DND-41 (cell line): ENCODE measurements around the gene NTM.
"Not testable (repeated sequence)": the region's sequence is repeated elsewhere in the genome, so short reads cannot be mapped to it uniquely, and the experiment has no call there.

Experiments used
- ATAC-seq: fragments of 200-7000 bp; cut with Tn5 transposase; 3 replicates; pipeline ENCODE4 v1.9.1; 2021; ENCODE audit warnings: low read depth; ENCODE audit not compliant: insufficient read depth
- DNase-seq: peaks from one replicate; pipeline ENCODE4 v3.0.0-alpha.2; 2020
- H2AFZ ChIP-seq: 2 replicates; pipeline ENCODE4 v1.6.0; 2012; ENCODE audit warnings: low read depth, low read length
- H3K27ac ChIP-seq: 2 replicates; pipeline ENCODE4 v1.5.1; 2012; ENCODE audit warnings: low read length, inconsistent platforms
- H3K27me3 ChIP-seq: fragments of 200-600 bp; sonication (generic); 2 replicates; pipeline ENCODE4 v1.6.0; 2012; ENCODE audit warnings: low read length, mild to moderate bottlenecking, inconsistent platforms; ENCODE audit not compliant: insufficient read depth, poor library complexity
- H3K36me3 ChIP-seq: 2 replicates; pipeline ENCODE4 v1.5.1; 2012; ENCODE audit warnings: low read length, inconsistent platforms; ENCODE audit not compliant: insufficient read depth
- H3K4me1 ChIP-seq: 2 replicates; pipeline ENCODE4 v1.5.1; 2012; ENCODE audit warnings: mild to moderate bottlenecking, low read length; ENCODE audit not compliant: insufficient read depth
- H3K4me2 ChIP-seq: 2 replicates; pipeline ENCODE4 v1.6.0; 2012; ENCODE audit warnings: mild to moderate bottlenecking, moderate library complexity, low read length, inconsistent platforms; ENCODE audit not compliant: insufficient read depth
- H3K4me3 ChIP-seq, 2 experiments: fragments of 200-600 bp in 1 of 2; shearing (Covaris generic) in 1 of 2; 2 replicates each; pipeline ENCODE4 v1.5.1; 2012 to 2016; ENCODE audit warnings: inconsistent platforms in 2 of 2, low read length in 2 of 2, mild to moderate bottlenecking in 2 of 2, low read depth in 1 of 2, moderate library complexity in 1 of 2
- H3K79me2 ChIP-seq: 2 replicates; pipeline ENCODE4 v1.6.0; 2012; ENCODE audit warnings: low read length, inconsistent platforms; ENCODE audit not compliant: insufficient read depth
- H3K9ac ChIP-seq: 2 replicates; pipeline ENCODE4 v1.6.0; 2012; ENCODE audit warnings: low read depth, mild to moderate bottlenecking, inconsistent platforms, low read length, moderate library complexity
- H3K9me3 ChIP-seq: 2 replicates; pipeline ENCODE4 v1.5.1; 2012; ENCODE audit warnings: low read length, moderate library complexity, mild to moderate bottlenecking, inconsistent platforms; ENCODE audit not compliant: insufficient read depth, severe bottlenecking
- H4K20me1 ChIP-seq: 2 replicates; pipeline ENCODE4 v1.6.0; 2012; ENCODE audit warnings: low read length; ENCODE audit not compliant: insufficient read depth
- CTCF ChIP-seq: IDR thresholded peaks from 2 replicates; pipeline ENCODE4 v1.5.1; 2012; ENCODE audit warnings: borderline replicate concordance, low read length, moderate library complexity, mild to moderate bottlenecking; ENCODE audit not compliant: poor library complexity, severe bottlenecking; ENCODE audit errors: extremely low read depth
- EZH2 ChIP-seq: IDR thresholded peaks from 3 replicates; pipeline ENCODE4 v1.6.1; 2012; ENCODE audit warnings: borderline replicate concordance, low read depth, mild to moderate bottlenecking, moderate library complexity, low read length, inconsistent platforms; ENCODE audit not compliant: severe bottlenecking

NTM gene

GRCh38 chr11:131678658-131679340, 308.4 kb downstream of the NTM start:
- Histone ChIP-seq H2AFZ (no peak overlapping the region), H3K27ac (no peak overlapping the region), H3K4me3 (no peak overlapping the region), H3K27me3 (peaks cover 3% of the 10 kb centered on the region), H3K79me2 (no peaks in the 10 kb centered on the region), H3K4me2 (no peak overlapping the region), H3K9me3 (no peaks in the 10 kb centered on the region), H3K4me1 (no peaks in the 10 kb centered on the region), H3K9ac (no peak overlapping the region), H4K20me1 (no peaks in the 10 kb centered on the region; the same call in none of the 2 replicates), H3K36me3 (no peaks in the 10 kb centered on the region)
- no peak for TF ChIP-seq CTCF
- no peak for TF ChIP-seq EZH2
- DNase-seq (no peak), ATAC-seq (no peak)

- H3K27me3 ChIP-seq, result peaks cover 13% of the 10 kb centered on the region
- DNase-seq, H3K79me2 ChIP-seq, H3K27ac ChIP-seq, H3K9ac ChIP-seq, H3K4me3 ChIP-seq, H3K4me2 ChIP-seq, ATAC-seq, H3K4me1 ChIP-seq, H3K36me3 ChIP-seq, H3K9me3 ChIP-seq, H2AFZ ChIP-seq, H4K20me1 ChIP-seq: not testable (repeated sequence)
Observed at GRCh38 chr11:131680448-131680847, 310.0 kb downstream of the NTM start.

GRCh38 chr11:131681920-131682319, 311.5 kb downstream of the NTM start:
- no peak overlapping the region for H3K4me3 ChIP-seq
- no peak overlapping the region for H2AFZ ChIP-seq
- H3K9ac ChIP-seq, result no peak overlapping the region
- TF ChIP-seq EZH2 (no peak), CTCF (no peak)
- DNase-seq (no peak), ATAC-seq (no peak)
- H3K9me3 ChIP-seq, result no peaks in the 10 kb centered on the region
- no peak overlapping the region for H3K27ac ChIP-seq
- H3K4me1 ChIP-seq, result no peaks in the 10 kb centered on the region
- H4K20me1 ChIP-seq, result no peaks in the 10 kb centered on the region; the same call in 1 of the 2 replicates
- no peaks in the 10 kb centered on the region for H3K79me2 ChIP-seq
- H3K4me2 ChIP-seq, result no peak overlapping the region
- no peaks in the 10 kb centered on the region for H3K36me3 ChIP-seq
- peaks cover 14% of the 10 kb centered on the region for H3K27me3 ChIP-seq

- Histone ChIP-seq H3K4me3 (no peak overlapping the region), H3K36me3 (no peaks in the 10 kb centered on the region), H3K79me2 (no peaks in the 10 kb centered on the region), H4K20me1 (no peaks in the 10 kb centered on the region; the same call in 1 of the 2 replicates), H3K4me2 (no peak overlapping the region), H3K27me3 (peaks cover 14% of the 10 kb centered on the region), H2AFZ (no peak overlapping the region), H3K4me1 (no peaks in the 10 kb centered on the region), H3K27ac (no peak overlapping the region), H3K9me3 (no peaks in the 10 kb centered on the region), H3K9ac (no peak overlapping the region)
- TF ChIP-seq CTCF (no peak), EZH2 (no peak)
- ATAC-seq, result no peak
- no peak for DNase-seq
Observed at GRCh38 chr11:131682373-131683015, 312.1 kb downstream of the NTM start.
